K562 (cell line): ENCODE data around the gene WASF2. TPM values are rescaled to one million over a fixed set of nuclear protein-coding genes. Genes with fewer than 3 reads are reported as not detected.

ENCODE experiments used
- ATAC-seq: fragments of 200-7000 bp; cut with Tn5 transposase; 3 replicates; pipeline ENCODE4 v1.9.1; 2020; ENCODE audit warnings: moderate library complexity
- BruUV-seq: library from RNA; stranded (reverse); fragments of 400-500 nt; replicated peaks from 2 replicates; lab custom pipeline; 2021; lab: Mats Ljungman, UMichigan
- CTCF ChIA-PET: fragments of 300-600 bp; formaldehyde crosslinking; extraction: SDS; loops from one replicate; lab custom pipeline; 2021; ENCODE audit warnings: low intra/inter-chr PET ratio; lab: Yijun Ruan, JAX
- POLR2A ChIA-PET: fragments of 300-600, 350-650 bp; sonication (Branson Sonifier 250); formaldehyde crosslinking; extraction: SDS; loops from one replicate; lab custom pipeline; 2021; ENCODE audit warnings: antibody characterized with exemption, inconsistent platforms; lab: Yijun Ruan, JAX
- DNase-seq, 4 experiments: peaks; one replicate each; pipeline versions ENCODE4 v3.0.0 to v3.0.0-alpha.2; 2011 to 2018; ENCODE audit warnings: low spot score in 3 of 4, mixed read lengths in 3 of 4; ENCODE audit errors: extremely low read depth in 1 of 4
- FAIRE-seq: peaks from 2 replicates; lab custom pipeline; 2011; peaks lifted over from hg19 to GRCh38; lab: Jason Lieb, UNC
- H2AFZ ChIP-seq: 2 replicates; pipeline ENCODE4 v1.6.0; 2011; ENCODE audit warnings: low read depth, low read length, control low read depth, inconsistent platforms
- H3K27ac ChIP-seq: fragments of 200-600 bp; 3 replicates; pipeline ENCODE4 v1.8.0; 2011; ENCODE audit warnings: low read depth, mild to moderate bottlenecking, control low read depth, inconsistent platforms, low read length, moderate library complexity, mixed read lengths; ENCODE audit errors: extremely low read depth
- H3K27me3 ChIP-seq, 2 experiments: fragments of 300-600 bp in 1 of 2; 2 replicates in 1 of 2; 3 replicates in 1 of 2; pipeline versions ENCODE4 v1.6.0 to v1.8.0; 2011; ENCODE audit warnings: inconsistent platforms in 2 of 2, low read length in 2 of 2, mild to moderate bottlenecking in 1 of 2, mixed read lengths in 1 of 2, moderate library complexity in 1 of 2; ENCODE audit not compliant: control insufficient read depth in 2 of 2, insufficient read depth in 2 of 2
- H3K36me3 ChIP-seq: fragments of 300-600 bp; 3 replicates; pipeline ENCODE4 v1.8.0; 2011; ENCODE audit warnings: mild to moderate bottlenecking, low read length, inconsistent platforms; ENCODE audit not compliant: control insufficient read depth, insufficient read depth
- H3K4me1 ChIP-seq, 2 experiments: fragments of 200-600 bp in 1 of 2; replicated peaks in 1 of 2; 2 replicates in 1 of 2; 3 replicates in 1 of 2; pipeline versions ENCODE4 v1.5.1 to v1.8.0; 2011; ENCODE audit warnings: inconsistent platforms in 2 of 2, low read length in 2 of 2, mild to moderate bottlenecking in 1 of 2, mixed read lengths in 1 of 2, moderate library complexity in 1 of 2; ENCODE audit not compliant: control insufficient read depth in 2 of 2, insufficient read depth in 2 of 2
- H3K4me2 ChIP-seq: 2 replicates; pipeline ENCODE4 v1.6.1; 2011; ENCODE audit warnings: low read length, control low read depth, inconsistent platforms, mixed read lengths; ENCODE audit not compliant: insufficient read depth
- H3K4me3 ChIP-seq: fragments of 200-600 bp; sonication (generic), shearing (Covaris generic); 2 replicates; pipeline ENCODE4 v1.5.1; 2016; ENCODE audit warnings: control low read depth, inconsistent platforms
- H3K79me2 ChIP-seq: fragments of 200-600 bp; 3 replicates; pipeline ENCODE4 v1.8.0; 2011; ENCODE audit warnings: low read length, inconsistent platforms; ENCODE audit not compliant: control insufficient read depth, insufficient read depth
- H3K9ac ChIP-seq, 2 experiments: 2 replicates each; pipeline versions ENCODE4 v1.6.0 to v1.6.1; 2011; ENCODE audit warnings: low read depth in 2 of 2, low read length in 2 of 2, control low read depth in 1 of 2, inconsistent platforms in 1 of 2, mild to moderate bottlenecking in 1 of 2, mixed read lengths in 1 of 2; ENCODE audit not compliant: insufficient read depth in 1 of 2
- H3K9me1 ChIP-seq: one replicate; pipeline ENCODE4 v1.6.0; 2011; ENCODE audit warnings: inconsistent platforms, mild to moderate bottlenecking, low read length, moderate library complexity; ENCODE audit not compliant: control insufficient read depth, insufficient read depth
- H3K9me3 ChIP-seq: replicated peaks from 2 replicates; pipeline ENCODE4 v1.5.1; 2011; ENCODE audit warnings: low read depth, low read length, inconsistent platforms; ENCODE audit not compliant: control insufficient read depth, insufficient read depth
- H4K20me1 ChIP-seq: replicated peaks from 2 replicates; pipeline ENCODE4 v1.6.1; 2011; ENCODE audit warnings: low read length, inconsistent platforms, mixed read lengths; ENCODE audit not compliant: control insufficient read depth, insufficient read depth
- ATF1 ChIP-seq, 2 experiments: fragments of 450-650 bp in 1 of 2; IDR thresholded peaks; 2 replicates each; pipeline ENCODE4 v1.6.1; 2016; ENCODE audit warnings: missing compliant biosample characterization in 1 of 2, missing genetic modification characterization in 1 of 2
- CREM ChIP-seq: IDR thresholded peaks from 2 replicates; pipeline ENCODE4 v1.6.1; 2014; ENCODE audit warnings: antibody characterized with exemption, low read depth
- ESRRB ChIP-seq: fragments of 250-450 bp; sonication (Bioruptor Pico); IDR thresholded peaks from 2 replicates; pipeline ENCODE4 v1.5.0; 2020; ENCODE audit warnings: mild to moderate bottlenecking, moderate library complexity, borderline replicate concordance
- FOSL1 ChIP-seq: fragments of 200-800 bp; sonication (Bioruptor generic); conservative IDR thresholded peaks from 2 replicates; pipeline ENCODE4 v1.6.1; 2016; ENCODE audit warnings: missing genetic modification characterization, missing compliant biosample characterization
- HDAC2 ChIP-seq: fragments of 450-650 bp; IDR thresholded peaks from 2 replicates; pipeline ENCODE4 v1.6.1; 2016; ENCODE audit warnings: mild to moderate bottlenecking
- IRF2 ChIP-seq: sonication (generic); formaldehyde crosslinking; IDR thresholded peaks from 2 replicates; pipeline ENCODE4 v1.8.1; 2022; ENCODE audit warnings: mild to moderate bottlenecking, missing genetic modification reagents
- KLF1 ChIP-seq: fragments of 450-650 bp; IDR thresholded peaks from 2 replicates; pipeline ENCODE4 v1.6.1; 2016; ENCODE audit warnings: missing genetic modification characterization, missing compliant biosample characterization
- MCM7 ChIP-seq, 2 experiments: fragments of 450-650 bp; IDR thresholded peaks; 2 replicates each; pipeline ENCODE4 v1.6.1; 2016 to 2018
- PCBP2 ChIP-seq: fragments of 200-400 bp; formaldehyde crosslinking; IDR thresholded peaks from 2 replicates; pipeline ENCODE4 v1.6.1; 2018; ENCODE audit warnings: low read length, low read depth, mild to moderate bottlenecking, moderate library complexity; ENCODE audit not compliant: poor library complexity, severe bottlenecking
- RFX1 ChIP-seq: fragments of 450-650 bp; IDR thresholded peaks from 2 replicates; pipeline ENCODE4 v1.6.1; 2016; ENCODE audit warnings: mild to moderate bottlenecking, moderate library complexity
- SOX6 ChIP-seq: fragments of 450-650 bp; IDR thresholded peaks from 2 replicates; pipeline ENCODE4 v1.6.1; 2014; ENCODE audit warnings: mild to moderate bottlenecking
- SPI1 ChIP-seq: IDR thresholded peaks from 2 replicates; pipeline ENCODE4 v1.6.1; 2011; ENCODE audit warnings: low read depth, low read length, control low read depth, borderline replicate concordance
- SRSF3 ChIP-seq: fragments of 200-400 bp; formaldehyde crosslinking; IDR thresholded peaks from 2 replicates; pipeline ENCODE4 v1.6.1; 2016; ENCODE audit warnings: mild to moderate bottlenecking, low read length, moderate library complexity; ENCODE audit not compliant: insufficient read depth
- ZC3H4 ChIP-seq: sonication (generic); formaldehyde crosslinking; IDR thresholded peaks from 2 replicates; pipeline ENCODE4 v1.9.0; 2021; ENCODE audit warnings: missing genetic modification reagents, borderline replicate concordance
- ZNF134 ChIP-seq: fragments of 250-450 bp; sonication (Bioruptor Pico); conservative IDR thresholded peaks from 2 replicates; pipeline ENCODE4 v1.4.0; 2020
- ZNF23 ChIP-seq: fragments of 250-450 bp; sonication (Bioruptor Pico); IDR thresholded peaks from 2 replicates; pipeline ENCODE4 v1.4.0; 2020; ENCODE audit warnings: mild to moderate bottlenecking
- WGBS: fragments of 100-300 bp; shearing (Covaris generic); methylation state at CpG from one replicate; pipeline ENCODE4 v1.1.6; 2016; ENCODE audit warnings: low coverage, mixed read lengths; ENCODE audit not compliant: insufficient coverage; ENCODE audit errors: missing lambda C conversion rate; 5-methylcytosine and 5-hydroxymethylcytosine counted together
- in situ Hi-C: fragments of 300-500 bp; cut with MboI; formaldehyde crosslinking; loops from 4 replicates; pipeline ENCODE4 v1.15.0; 2018; ENCODE audit warnings: inconsistent platforms, mixed read lengths
- intact Hi-C: fragments of 100-400 bp; cut with micrococcal nuclease; formaldehyde crosslinking; loops from 2 replicates; pipeline ENCODE4 v1.14.2; 2022
- polyA plus RNA-seq, 8 experiments: library from polyadenylated mRNA; depleted of rRNA in 4 of 8; stranded (reverse) in 5 of 8; unstranded in 3 of 8; fragments of >200 nt; fragmentation: Nextera tagmentation in 2 of 8; fragmentation: Illumina TruSeq in 1 of 8; extraction: Ambion mirVana in 2 of 8; extraction: Trizol in 1 of 8; gene quantifications; 2 replicates each; pipeline versions ENCODE4 v1.2.1 to v1.2.3, GENCODE V29; 2011 to 2014; ENCODE audit warnings: inconsistent platforms in 1 of 8, missing spikeins in 1 of 8
- total RNA-seq, 7 experiments: library from RNA; depleted of rRNA in 6 of 7; stranded (reverse); fragments of >200 nt in 6 of 7; fragmentation: Illumina TruSeq in 2 of 7; extraction: Trizol in 2 of 7; gene quantifications; 2 replicates each; pipeline versions ENCODE4 v1.2.1 to v1.2.3, GENCODE V29; 2011 to 2021; ENCODE audit warnings: low replicate concordance in 1 of 7
- TF ChIP-seq, protein P1 (sequence below), 3 experiments: IDR thresholded peaks in 2 of 3; conservative IDR thresholded peaks in 1 of 3; 2 replicates each; pipeline ENCODE4 v1.5.1; 2011 to 2012; ENCODE audit warnings: low read length in 3 of 3, mild to moderate bottlenecking in 3 of 3, control low read depth in 2 of 3, improper control_type of control experiment in 1 of 3, inconsistent platforms in 1 of 3, low read depth in 1 of 3, mixed read lengths in 1 of 3, moderate library complexity in 1 of 3; ENCODE audit not compliant: insufficient read depth in 2 of 3
- TF ChIP-seq, protein P2 (sequence below): fragments of 450-650 bp; formaldehyde crosslinking; IDR thresholded peaks from 2 replicates; pipeline ENCODE4 v1.4.0; 2022; ENCODE audit warnings: missing genetic modification characterization
- TF ChIP-seq, protein P3 (sequence below): conservative IDR thresholded peaks from 2 replicates; pipeline ENCODE4 v1.6.1; 2011; ENCODE audit warnings: low read depth, mild to moderate bottlenecking, low read length; ENCODE audit not compliant: control insufficient read depth

Gene WASF2
- total and polyA plus RNA-seq, 9 of the 15 experiments (the other 6 are each of a cell fraction or from before 2014, with no cell fraction given), result 8.2 to 163 (median 31.2) TPM

DNA sequence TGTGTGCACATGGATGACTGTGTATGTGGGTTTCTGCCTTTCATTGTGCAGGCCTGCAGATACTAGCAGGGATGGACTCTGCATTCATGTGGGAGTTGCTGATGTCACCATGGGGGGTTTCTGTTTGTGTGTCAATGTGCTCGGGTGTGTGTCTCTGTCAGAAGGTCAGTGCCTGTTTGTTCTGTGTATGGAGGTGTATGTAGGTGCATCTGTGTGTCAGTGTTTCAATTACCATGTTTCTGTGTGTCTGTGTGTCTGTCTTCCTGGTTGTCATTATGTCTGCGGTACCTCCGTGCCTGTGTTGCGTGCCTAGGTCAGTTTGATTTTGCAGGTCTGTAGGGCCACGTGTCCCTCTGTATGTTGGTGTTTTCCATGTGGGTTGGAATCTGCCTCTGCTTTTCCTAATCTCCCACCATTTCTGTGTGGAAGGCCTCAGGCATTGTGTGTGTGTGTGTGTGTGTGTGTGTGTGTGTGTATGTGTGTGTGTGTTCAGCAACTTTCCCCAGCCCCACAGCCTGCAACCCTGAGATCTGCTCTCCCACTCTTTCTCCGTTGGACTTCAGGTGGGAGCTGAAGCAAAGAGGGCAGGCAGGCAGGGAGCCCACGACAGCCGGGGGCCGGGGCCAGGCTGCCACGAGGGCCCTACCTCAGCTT, 36.7 kb upstream of the WASF2 start:
- in situ Hi-C loops, result no loop called here
- POLR2A ChIA-PET, result interaction anchor here (0.6 to 2.4 kb wide), 10 partner anchors 9 to 833 kb away, joined by 3 to 11 read pairs (median 4); partner anchors contain the start of gene WASF2
- no peak for TF ChIP-seq IRF2 (CRISPR knock-in tag)
- no peak for TF ChIP-seq ZNF23
- 0 out of 4 replicates have a peak, but pooled peaks of 1 of the 2 experiments have one; percentile 61 for TF ChIP-seq MCM7 (IDR thresholded peaks at IDR 0.05)
- TF ChIP-seq, protein P1, sequence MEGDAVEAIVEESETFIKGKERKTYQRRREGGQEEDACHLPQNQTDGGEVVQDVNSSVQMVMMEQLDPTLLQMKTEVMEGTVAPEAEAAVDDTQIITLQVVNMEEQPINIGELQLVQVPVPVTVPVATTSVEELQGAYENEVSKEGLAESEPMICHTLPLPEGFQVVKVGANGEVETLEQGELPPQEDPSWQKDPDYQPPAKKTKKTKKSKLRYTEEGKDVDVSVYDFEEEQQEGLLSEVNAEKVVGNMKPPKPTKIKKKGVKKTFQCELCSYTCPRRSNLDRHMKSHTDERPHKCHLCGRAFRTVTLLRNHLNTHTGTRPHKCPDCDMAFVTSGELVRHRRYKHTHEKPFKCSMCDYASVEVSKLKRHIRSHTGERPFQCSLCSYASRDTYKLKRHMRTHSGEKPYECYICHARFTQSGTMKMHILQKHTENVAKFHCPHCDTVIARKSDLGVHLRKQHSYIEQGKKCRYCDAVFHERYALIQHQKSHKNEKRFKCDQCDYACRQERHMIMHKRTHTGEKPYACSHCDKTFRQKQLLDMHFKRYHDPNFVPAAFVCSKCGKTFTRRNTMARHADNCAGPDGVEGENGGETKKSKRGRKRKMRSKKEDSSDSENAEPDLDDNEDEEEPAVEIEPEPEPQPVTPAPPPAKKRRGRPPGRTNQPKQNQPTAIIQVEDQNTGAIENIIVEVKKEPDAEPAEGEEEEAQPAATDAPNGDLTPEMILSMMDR (IDR thresholded peaks at IDR 0.05 in 2 of 3, conservative IDR thresholded peaks at IDR 0.05 in 1 of 3; ENCODE audit: insufficient read depth in 2 of 3, low read depth in 1 of 3, low read length in 3 of 3), result no peak
- TF ChIP-seq FOSL1 (tag), result no peak
- no peak for TF ChIP-seq SOX6
- TF ChIP-seq, protein P2, sequence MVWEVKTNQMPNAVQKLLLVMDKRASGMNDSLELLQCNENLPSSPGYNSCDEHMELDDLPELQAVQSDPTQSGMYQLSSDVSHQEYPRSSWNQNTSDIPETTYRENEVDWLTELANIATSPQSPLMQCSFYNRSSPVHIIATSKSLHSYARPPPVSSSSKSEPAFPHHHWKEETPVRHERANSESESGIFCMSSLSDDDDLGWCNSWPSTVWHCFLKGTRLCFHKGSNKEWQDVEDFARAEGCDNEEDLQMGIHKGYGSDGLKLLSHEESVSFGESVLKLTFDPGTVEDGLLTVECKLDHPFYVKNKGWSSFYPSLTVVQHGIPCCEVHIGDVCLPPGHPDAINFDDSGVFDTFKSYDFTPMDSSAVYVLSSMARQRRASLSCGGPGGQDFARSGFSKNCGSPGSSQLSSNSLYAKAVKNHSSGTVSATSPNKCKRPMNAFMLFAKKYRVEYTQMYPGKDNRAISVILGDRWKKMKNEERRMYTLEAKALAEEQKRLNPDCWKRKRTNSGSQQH (CRISPR knock-in tag), result 0 out of 2 replicates have a peak, but pooled peaks have one; percentile 65
- TF ChIP-seq KLF1 (tag), result no peak
- peak; percentile 57 for TF ChIP-seq CREM
- TF ChIP-seq, protein P3, sequence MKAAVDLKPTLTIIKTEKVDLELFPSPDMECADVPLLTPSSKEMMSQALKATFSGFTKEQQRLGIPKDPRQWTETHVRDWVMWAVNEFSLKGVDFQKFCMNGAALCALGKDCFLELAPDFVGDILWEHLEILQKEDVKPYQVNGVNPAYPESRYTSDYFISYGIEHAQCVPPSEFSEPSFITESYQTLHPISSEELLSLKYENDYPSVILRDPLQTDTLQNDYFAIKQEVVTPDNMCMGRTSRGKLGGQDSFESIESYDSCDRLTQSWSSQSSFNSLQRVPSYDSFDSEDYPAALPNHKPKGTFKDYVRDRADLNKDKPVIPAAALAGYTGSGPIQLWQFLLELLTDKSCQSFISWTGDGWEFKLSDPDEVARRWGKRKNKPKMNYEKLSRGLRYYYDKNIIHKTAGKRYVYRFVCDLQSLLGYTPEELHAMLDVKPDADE, result no peak
- TF ChIP-seq HDAC2, result 0 out of 2 replicates have a peak, but pooled peaks have one; percentile 50
- no peak for TF ChIP-seq SRSF3
- no peak for TF ChIP-seq ZNF134 (CRISPR knock-in tag)
- no peak for TF ChIP-seq ESRRB (CRISPR knock-in tag)
- no peak for TF ChIP-seq RFX1
- no peak for TF ChIP-seq SPI1
- TF ChIP-seq ZC3H4 (CRISPR knock-in tag), result 0 out of 2 replicates have a peak, but pooled peaks have one; percentile 63
- TF ChIP-seq ATF1 (CRISPR knock-in tag; IDR thresholded peaks at IDR 0.05), result no peak
- peak; percentile 53 for TF ChIP-seq ATF1 (tag; IDR thresholded peaks at IDR 0.05)
- TF ChIP-seq PCBP2, result no peak

More for the DNA sequence above, 36.7 kb upstream of the WASF2 start:
- TSS peak; percentile 67 for BruUV-seq
- intact Hi-C loops, result loop anchor here (2.0 kb wide), 1 partner anchor 38 kb away; no protein-coding TSS in a partner anchor
- 3% methylated on average over 10 of the region's 10 CpGs for WGBS
- ATAC-seq (peak; percentile 1; the same call in 2 of the 3 replicates), FAIRE-seq (peak; percentile 85), DNase-seq (peak; percentile 49 to 70 (median 54))
- H3K9me1 ChIP-seq, result no peaks in the 10 kb centered on the region
- no peaks in the 10 kb centered on the region for H3K27me3 ChIP-seq
- peaks cover 36% of the 10 kb centered on the region for H3K79me2 ChIP-seq
- H3K27ac ChIP-seq, result peak overlapping the region; percentile 88
- H4K20me1 ChIP-seq, result no peaks in the 10 kb centered on the region
- H3K9ac ChIP-seq, result peak overlapping the region; percentile 88 to 96
- CTCF ChIA-PET, result no interaction called here
- H3K9me3 ChIP-seq, result no peaks in the 10 kb centered on the region
- peaks cover 55 to 81% of the 10 kb centered on the region in 2 experiments for H3K4me1 ChIP-seq
- peak overlapping the region; percentile 54 for H3K4me3 ChIP-seq
- H3K36me3 ChIP-seq, result peaks cover 3% of the 10 kb centered on the region; the same call in 1 of the 3 replicates
- H2AFZ ChIP-seq, result peak overlapping the region; percentile 55
- peak overlapping the region; percentile 99 for H3K4me2 ChIP-seq
